Upper lobe of right lung (tissue), 1 donor: ENCODE measurements around the gene THSD4. TPM values are rescaled to one million over a fixed set of nuclear protein-coding genes. Genes with fewer than 3 reads are reported as not detected.

Experiments
- ATAC-seq: fragments of 200-7000 bp; cut with Tn5 transposase; one replicate; pipeline ENCODE4 v1.9.1; 2020; ENCODE audit warnings: mild to moderate bottlenecking, moderate library complexity
- DNase-seq: peaks from one replicate; pipeline ENCODE4 v3.0.0-alpha.2; 2020
- H3K27ac ChIP-seq: fragments of 200-600 bp; one replicate; pipeline ENCODE4 v1.8.0; 2022
- H3K27me3 ChIP-seq: fragments of 200-600 bp; one replicate; pipeline ENCODE4 v1.8.0; 2022; ENCODE audit warnings: mild to moderate bottlenecking
- H3K36me3 ChIP-seq: fragments of 200-600 bp; one replicate; pipeline ENCODE4 v1.8.0; 2022
- H3K4me1 ChIP-seq: fragments of 200-600 bp; one replicate; pipeline ENCODE4 v1.8.0; 2022
- H3K4me3 ChIP-seq: fragments of 200-600 bp; one replicate; pipeline ENCODE4 v1.8.0; 2022; ENCODE audit warnings: mild to moderate bottlenecking
- H3K9me3 ChIP-seq: fragments of 200-600 bp; one replicate; pipeline ENCODE4 v1.8.0; 2022
- intact Hi-C: fragments of 100-400 bp; cut with DNase I; formaldehyde crosslinking; loops from one replicate; pipeline ENCODE4 v1.11.0; 2022
- total RNA-seq: library from RNA; stranded (reverse); fragmentation: NEBNext Ultra II Directional; extraction: Animal tissue kit (Norgen Biotek cat#: 25700); gene quantifications from one replicate; pipeline ENCODE4 v1.2.1, GENCODE V29; 2021
- TF ChIP-seq, protein P1 (sequence below): fragments of 200-600 bp; IDR thresholded peaks from one replicate; pipeline ENCODE4 v1.8.0; 2022; ENCODE audit warnings: antibody characterized with exemption
- donor health status: DM: no; HTN: yes; CAD: no; lungs with severe emphysema.

THSD4 gene
- total RNA-seq, 1 donor from 2014 or later = 25.6 TPM

- ATAC-seq = no peak
- DNase-seq = no peak
- no peaks in the 10 kb centered on the region for H3K27me3 ChIP-seq
- no peaks in the 10 kb centered on the region for H3K36me3 ChIP-seq
- TF ChIP-seq, protein P1, sequence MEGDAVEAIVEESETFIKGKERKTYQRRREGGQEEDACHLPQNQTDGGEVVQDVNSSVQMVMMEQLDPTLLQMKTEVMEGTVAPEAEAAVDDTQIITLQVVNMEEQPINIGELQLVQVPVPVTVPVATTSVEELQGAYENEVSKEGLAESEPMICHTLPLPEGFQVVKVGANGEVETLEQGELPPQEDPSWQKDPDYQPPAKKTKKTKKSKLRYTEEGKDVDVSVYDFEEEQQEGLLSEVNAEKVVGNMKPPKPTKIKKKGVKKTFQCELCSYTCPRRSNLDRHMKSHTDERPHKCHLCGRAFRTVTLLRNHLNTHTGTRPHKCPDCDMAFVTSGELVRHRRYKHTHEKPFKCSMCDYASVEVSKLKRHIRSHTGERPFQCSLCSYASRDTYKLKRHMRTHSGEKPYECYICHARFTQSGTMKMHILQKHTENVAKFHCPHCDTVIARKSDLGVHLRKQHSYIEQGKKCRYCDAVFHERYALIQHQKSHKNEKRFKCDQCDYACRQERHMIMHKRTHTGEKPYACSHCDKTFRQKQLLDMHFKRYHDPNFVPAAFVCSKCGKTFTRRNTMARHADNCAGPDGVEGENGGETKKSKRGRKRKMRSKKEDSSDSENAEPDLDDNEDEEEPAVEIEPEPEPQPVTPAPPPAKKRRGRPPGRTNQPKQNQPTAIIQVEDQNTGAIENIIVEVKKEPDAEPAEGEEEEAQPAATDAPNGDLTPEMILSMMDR = no peak
- H3K4me1 ChIP-seq = no peaks in the 10 kb centered on the region
- H3K27ac ChIP-seq = no peak overlapping the region
- intact Hi-C loops = no loop called here
- no peaks in the 10 kb centered on the region for H3K9me3 ChIP-seq
- no peak overlapping the region for H3K4me3 ChIP-seq
Measured at GRCh38 chr15:71097890-71098289, 17.4 kb upstream of the THSD4 start.

- H3K36me3 ChIP-seq = no peaks in the 10 kb centered on the region
- TF ChIP-seq, protein P1 = no peak
- ATAC-seq (no peak), DNase-seq (no peak)
- no peaks in the 10 kb centered on the region for H3K4me1 ChIP-seq
- H3K27me3 ChIP-seq = no peaks in the 10 kb centered on the region
- H3K27ac ChIP-seq = no peak overlapping the region
- no peaks in the 10 kb centered on the region for H3K9me3 ChIP-seq
- H3K4me3 ChIP-seq = no peak overlapping the region
- intact Hi-C loops = no loop called here
Measured at GRCh38 chr15:71098920-71099319, 16.4 kb upstream of the THSD4 start.

DNA sequence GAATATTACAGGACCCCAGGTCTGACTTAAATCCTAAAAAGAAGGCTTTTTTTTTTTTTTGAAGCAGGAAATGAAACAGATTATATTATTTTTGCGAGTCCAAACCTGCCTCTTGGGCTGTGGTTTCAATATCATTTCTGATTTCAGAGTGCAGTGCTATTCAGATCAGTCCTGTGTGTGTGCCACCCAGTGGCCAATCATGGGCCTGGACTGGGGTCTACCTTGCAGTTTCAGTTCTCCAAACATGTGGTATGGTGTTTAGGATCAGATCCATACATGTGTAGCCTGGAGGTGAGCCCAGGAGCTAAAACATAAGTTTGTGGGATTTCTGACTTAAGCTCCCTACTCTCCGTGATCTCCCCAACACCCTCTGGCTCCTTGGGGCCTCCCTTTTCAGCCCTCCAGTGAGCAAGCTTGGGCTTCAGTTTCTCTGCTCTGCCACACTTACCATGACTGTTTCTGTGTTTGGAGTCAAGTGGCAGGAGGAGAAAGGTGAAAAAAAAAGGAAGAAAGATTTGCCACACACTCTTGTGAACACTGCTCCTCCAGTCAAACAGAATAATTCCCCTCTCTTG, 12.1 kb upstream of the THSD4 start:
- ATAC-seq (peak; percentile 73), DNase-seq (no peak)
- intact Hi-C loops = no loop called here

GRCh38 chr15:71104636-71105035, 10.6 kb upstream of the THSD4 start:
- DNase-seq = no peak
- TF ChIP-seq, protein P1 = no peak
- no peaks in the 10 kb centered on the region for H3K36me3 ChIP-seq
- no peak overlapping the region for H3K4me3 ChIP-seq
- ATAC-seq = no peak
- no peak overlapping the region for H3K27ac ChIP-seq
- H3K27me3 ChIP-seq = no peaks in the 10 kb centered on the region
- intact Hi-C loops = no loop called here
- no peaks in the 10 kb centered on the region for H3K4me1 ChIP-seq
- no peaks in the 10 kb centered on the region for H3K9me3 ChIP-seq

More for the DNA sequence above, 12.1 kb upstream of the THSD4 start:
- H3K27ac ChIP-seq = no peak overlapping the region
- H3K4me1 ChIP-seq = no peaks in the 10 kb centered on the region
- no peaks in the 10 kb centered on the region for H3K27me3 ChIP-seq
- TF ChIP-seq, protein P1 = peak; percentile 37
- no peaks in the 10 kb centered on the region for H3K9me3 ChIP-seq
- H3K4me3 ChIP-seq = no peak overlapping the region
- H3K36me3 ChIP-seq = no peaks in the 10 kb centered on the region

GRCh38 chr15:71105444-71105843, 9.8 kb upstream of the THSD4 start:
- TF ChIP-seq, protein P1 = no peak
- Histone ChIP-seq H3K36me3 (no peaks in the 10 kb centered on the region), H3K4me1 (no peaks in the 10 kb centered on the region), H3K9me3 (no peaks in the 10 kb centered on the region), H3K4me3 (no peak overlapping the region), H3K27me3 (no peaks in the 10 kb centered on the region), H3K27ac (no peak overlapping the region)
- DNase-seq (no peak), ATAC-seq (no peak)
- intact Hi-C loops = no loop called here
